Activated CD4-positive, alpha-beta T cell treated with anti-CD3 and anti-CD28 coated beads, Interleukin-2, Interleukin-6, amounts not matched to agents 100 ng/mL and 50 ng/mL, durations not matched to agents 16 hours and 8 hours (primary cell): ENCODE results near the gene PALM3.
A peak's percentile ranks its signal among the peaks of the same experiment; 100 is the strongest.

ENCODE experiments used
- DNase-seq: peaks from one replicate; pipeline ENCODE4 v3.0.0-alpha.2; 2020

PALM3 gene

DNA sequence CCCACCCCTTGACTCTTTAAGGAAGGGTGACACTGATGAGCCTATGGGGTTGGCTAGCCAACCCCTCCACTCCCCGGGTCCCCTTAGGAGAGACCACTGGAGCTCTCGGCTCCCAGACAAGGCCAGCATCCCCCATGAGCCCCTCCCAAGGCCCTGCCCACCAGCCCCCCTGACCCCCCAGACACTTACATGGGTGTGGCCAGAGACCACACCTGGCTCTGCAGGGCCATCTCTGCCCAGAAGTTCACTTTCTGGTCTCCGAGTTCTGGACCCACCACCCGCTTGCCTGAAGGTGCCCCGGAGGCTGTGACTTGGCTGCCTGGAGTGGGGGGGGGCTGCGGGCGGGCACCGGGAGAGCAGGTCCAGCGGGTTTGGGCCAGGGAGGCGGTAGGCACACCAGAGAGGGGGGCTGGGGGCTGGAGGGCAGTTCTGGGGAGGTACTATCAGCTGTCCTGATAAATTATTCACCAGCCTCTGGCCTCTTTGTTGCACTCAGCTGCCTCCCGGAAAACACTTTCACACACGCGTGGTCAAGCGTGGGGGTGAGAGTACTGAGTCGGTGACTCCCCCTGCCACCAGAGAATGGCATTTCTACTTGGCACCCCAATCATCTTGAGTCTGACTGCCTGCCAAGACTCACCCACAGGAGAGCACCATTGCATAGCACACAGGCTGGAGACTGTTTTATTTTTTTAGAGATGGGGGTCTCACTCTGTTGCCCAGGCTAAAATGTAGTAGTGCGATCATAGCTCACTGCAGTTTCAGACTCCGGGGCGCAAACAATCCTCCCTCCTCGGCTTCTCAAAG lies at the start of gene PALM3:
PALM3 (minus strand) TSS at position 326 of the 807 bp plus-strand sequence; CDS start at position 230, 96 bp downstream.
- DNase-seq, result no peak

DNA sequence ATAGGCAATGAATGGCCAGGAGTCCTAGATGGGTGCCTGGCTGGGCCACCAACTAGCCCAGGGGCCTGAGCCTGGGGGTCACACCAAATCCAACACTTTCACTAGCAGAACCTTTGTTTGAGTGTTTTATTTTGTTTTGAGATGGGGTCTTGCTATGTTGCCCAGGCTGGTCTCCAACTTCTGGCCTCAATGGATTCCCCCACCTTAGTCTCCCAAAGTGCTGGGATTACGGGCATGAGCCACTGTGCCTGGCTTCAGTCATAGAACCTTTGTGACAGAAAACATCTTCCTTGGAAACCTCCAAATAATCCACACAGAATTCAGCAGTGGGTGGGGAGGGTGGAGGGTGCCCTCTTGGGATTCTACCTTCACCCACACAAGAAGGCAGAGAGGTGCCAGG lies 49.6 kb upstream of the PALM3 start:
- no peak for DNase-seq

- DNase-seq, result no peak
Measured at GRCh38 chr19:14110650-14111049, 48.8 kb upstream of the PALM3 start.

- no peak for DNase-seq
Measured at GRCh38 chr19:14107581-14108461, 45.9 kb upstream of the PALM3 start.

DNA sequence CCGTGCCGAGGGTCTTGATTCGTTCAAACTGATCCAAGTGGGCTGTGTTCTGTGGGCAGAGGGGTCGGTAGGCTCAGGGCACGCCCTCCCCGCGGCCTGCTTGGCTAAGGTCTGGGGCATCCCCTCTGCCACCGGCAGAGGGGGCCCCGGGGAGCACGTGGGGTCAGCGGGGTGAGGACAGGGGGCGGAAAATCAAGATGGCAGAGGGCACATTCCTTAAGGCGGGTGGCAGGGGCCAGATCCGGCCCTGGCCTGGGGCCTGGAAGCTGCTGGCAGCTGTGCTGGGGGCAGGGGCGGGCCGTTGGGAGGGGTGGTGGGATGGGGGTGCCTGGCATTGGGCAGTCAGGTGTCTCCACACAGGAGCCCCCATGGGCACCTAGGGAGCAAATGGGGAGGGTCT lies 45.0 kb upstream of the PALM3 start:
- DNase-seq, result no peak

- no peak for DNase-seq
Measured at GRCh38 chr19:14105680-14106079, 43.8 kb upstream of the PALM3 start.

- no peak for DNase-seq
Measured at GRCh38 chr19:14103310-14103709, 41.4 kb upstream of the PALM3 start.

- no peak for DNase-seq
Measured at GRCh38 chr19:14102756-14103155, 40.9 kb upstream of the PALM3 start.

- no peak for DNase-seq
Measured at GRCh38 chr19:14102102-14102696, 40.3 kb upstream of the PALM3 start.

DNA sequence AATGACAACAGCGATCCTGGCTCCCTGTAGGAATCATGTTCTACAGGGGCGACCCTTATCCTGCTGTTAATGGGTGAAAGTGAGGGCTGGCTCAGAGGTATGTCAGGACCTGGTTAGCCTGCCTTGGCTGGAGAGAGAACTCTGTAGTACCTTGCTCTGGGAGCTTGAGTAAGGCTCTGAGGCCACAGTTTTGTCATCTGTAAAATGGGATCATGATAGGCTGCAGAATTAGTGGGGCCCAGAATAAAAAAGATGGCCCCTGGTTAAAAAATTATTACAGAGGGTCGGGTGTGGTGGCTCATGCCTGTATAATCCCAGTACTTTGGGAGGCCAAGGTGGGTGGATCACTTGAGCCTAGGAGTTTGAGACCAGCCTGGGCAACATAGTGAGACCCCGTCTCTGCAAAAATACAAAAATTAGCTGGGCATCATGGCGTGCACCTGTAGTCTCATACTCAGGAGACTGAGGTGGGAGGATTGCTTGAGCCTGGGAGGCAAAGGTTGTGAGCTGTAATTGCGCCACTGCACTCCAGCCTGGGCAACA lies 39.2 kb upstream of the PALM3 start:
- DNase-seq, result no peak

DNA sequence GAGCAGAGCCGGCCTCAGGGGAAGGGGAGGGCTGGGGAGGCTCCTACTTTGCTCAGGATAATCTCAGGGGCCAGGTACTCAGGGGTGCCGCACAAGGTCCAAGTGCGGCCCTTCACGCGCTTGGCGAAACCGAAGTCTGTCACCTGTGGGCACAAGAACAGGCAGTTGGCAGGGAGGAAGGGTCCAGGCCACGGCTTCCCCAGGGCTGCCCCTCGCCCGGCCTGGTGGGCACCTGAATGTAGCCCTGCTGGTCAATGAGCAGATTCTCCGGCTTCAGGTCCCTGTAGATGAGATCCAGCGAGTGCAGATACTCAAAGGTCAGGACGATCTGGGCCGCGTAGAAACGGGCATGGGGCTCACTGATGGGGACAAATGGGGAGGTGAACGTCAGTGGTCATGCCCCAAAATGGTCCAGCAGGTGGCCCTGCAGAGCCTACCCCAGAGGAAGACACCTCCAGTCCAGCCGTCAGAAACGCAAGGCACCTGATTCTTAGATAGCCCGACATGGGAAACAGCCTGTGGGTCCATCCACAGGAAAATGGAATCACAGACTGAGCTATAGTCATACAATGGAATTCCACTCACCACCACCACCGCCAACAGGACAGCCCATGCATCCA lies 35.8 kb upstream of the PALM3 start:
- DNase-seq, result no peak

DNA sequence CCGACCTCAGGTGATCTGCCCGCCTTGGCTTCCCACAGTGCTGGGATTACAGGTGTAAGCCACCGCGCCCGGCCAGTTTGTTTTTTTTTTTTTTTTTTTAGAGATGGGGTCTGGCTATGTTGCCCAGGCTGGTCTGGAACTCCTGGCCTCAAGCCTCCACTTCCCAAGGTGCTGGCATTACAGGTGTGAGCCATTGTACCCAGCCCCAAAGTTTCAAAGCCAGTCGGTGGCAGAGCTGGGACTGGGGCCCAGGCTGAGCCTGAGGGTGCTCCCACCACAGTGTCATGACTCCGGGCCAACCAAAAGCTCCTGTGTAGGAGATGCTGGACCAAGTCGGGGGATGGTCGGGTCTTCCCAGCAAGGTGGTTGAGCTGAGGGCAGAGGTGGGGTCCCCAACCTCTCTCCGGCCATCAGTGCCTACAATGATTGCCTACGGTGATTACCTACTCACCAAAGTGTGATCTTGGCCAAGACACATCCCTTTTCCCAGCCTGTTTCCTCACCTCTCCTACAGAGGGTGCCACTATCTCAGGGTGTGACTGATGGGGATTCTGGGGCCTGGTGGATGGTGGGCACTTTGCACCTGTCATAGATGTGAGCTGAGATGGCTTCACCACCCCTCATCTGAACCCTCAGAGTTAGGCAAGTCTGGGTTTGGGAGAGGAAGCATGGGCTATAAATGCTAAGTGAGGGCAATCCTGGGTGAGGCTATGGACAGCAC lies 34.6 kb upstream of the PALM3 start:
- DNase-seq, result no peak

- DNase-seq, result no peak
Measured at GRCh38 chr19:14094854-14095253, 33.0 kb upstream of the PALM3 start.

DNA sequence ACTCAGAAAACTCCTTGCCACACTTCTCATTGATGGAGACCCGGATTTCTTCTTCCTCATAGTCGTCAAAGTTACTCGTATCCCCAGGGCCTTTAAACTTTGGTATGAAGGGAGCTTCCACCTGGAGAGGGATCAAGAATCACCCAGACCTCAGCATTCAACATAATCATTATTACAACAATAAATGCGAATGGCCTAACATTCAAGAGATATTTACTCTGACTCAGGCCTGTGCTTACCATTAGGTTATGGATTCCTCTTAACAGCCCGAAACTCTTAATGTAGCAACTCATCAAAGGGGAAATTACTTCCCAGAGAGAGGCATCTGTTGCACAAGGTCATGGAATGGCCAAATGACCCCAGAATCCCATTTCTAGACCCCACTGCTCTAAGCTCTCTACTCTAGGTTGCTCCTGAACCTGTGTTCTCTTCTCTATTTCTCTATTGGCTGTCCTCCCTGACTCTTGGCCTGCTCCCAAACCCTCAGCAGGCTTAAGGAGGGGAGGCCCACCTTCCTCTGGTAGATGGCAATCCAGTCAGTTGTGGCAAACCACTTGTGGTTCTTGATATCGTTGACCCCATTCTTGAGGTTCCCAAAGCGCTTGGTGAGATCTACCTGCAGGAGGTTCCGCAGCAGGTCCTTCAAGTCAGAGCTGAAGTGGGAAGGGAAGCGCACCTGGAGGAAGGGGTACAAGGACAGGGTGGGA lies 31.4 kb upstream of the PALM3 start:
- no peak for DNase-seq

DNA sequence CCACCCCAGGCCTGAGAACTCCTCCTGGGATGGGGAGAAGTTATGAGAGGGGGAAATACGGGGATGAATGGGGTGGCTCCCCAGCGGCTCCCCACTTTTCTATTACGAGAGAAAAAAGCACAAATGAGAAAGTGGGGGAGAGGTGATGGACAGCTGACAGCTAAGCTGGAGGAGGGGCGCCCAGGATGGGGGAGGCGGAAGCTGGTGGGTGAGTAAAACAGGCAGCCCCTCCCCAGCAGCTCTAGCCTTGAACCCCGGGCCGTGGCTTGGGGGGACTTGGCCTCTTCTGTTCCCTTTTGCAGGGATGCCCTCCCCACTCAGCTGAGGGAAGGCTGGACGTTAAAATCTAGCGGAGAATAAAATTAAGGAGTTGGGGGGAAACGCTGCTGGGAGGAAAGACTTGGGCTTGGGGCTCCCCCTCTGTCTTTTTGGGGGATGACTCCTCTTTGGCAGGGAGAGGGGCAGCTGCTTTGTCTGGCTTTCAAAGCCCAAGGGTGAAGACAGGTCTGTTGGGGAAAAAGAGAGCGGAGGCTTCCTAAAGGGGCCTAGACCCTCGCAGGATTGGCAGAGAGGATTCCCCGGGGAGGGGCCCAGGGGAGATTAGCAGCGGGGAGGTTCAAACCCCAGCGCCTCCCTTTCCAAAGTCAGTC lies 30.1 kb upstream of the PALM3 start:
- peak; percentile 34 for DNase-seq

GRCh38 chr19:14091081-14091812 lies 29.4 kb upstream of the PALM3 start:
- peak; percentile 39 for DNase-seq

GRCh38 chr19:14090509-14091080 lies 28.7 kb upstream of the PALM3 start, which contains the start of gene SAMD1:
SAMD1 (minus strand) TSS chr19:14090751.
- peak; percentile 83 for DNase-seq

- DNase-seq, result peak; percentile 63
Measured at GRCh38 chr19:14089662-14090508, 28.0 kb upstream of the PALM3 start.

DNA sequence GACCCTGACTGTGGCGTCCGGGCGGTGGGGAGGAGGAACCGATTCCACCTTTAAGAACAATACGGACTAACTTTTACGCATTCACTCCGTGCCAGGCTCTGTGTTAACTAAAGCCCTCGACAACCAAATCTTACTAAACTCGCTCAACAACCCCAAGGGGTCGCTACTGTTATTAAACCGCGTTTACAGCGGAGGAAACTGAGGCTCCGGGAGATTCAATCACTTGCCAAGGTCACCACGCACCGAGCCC lies 27.5 kb upstream of the PALM3 start:
- peak; percentile 30 for DNase-seq
